IPS-18c (cell line): ENCODE results near the gene PYY.
"Not testable (repeated sequence)": the region's sequence is repeated elsewhere in the genome, so short reads cannot be mapped to it uniquely, and the experiment has no call there.

ENCODE experiments used
- H3K4me3 ChIP-seq: 2 replicates; pipeline ENCODE4 v1.7.0; 2013; ENCODE audit warnings: low read depth, mild to moderate bottlenecking, low read length, moderate library complexity; ENCODE audit not compliant: insufficient read depth
- H3K9me3 ChIP-seq: one replicate; pipeline ENCODE4 v1.6.1; 2013; ENCODE audit warnings: mild to moderate bottlenecking, low read length, moderate library complexity; ENCODE audit not compliant: control insufficient read depth, insufficient read depth

PYY gene

DNA sequence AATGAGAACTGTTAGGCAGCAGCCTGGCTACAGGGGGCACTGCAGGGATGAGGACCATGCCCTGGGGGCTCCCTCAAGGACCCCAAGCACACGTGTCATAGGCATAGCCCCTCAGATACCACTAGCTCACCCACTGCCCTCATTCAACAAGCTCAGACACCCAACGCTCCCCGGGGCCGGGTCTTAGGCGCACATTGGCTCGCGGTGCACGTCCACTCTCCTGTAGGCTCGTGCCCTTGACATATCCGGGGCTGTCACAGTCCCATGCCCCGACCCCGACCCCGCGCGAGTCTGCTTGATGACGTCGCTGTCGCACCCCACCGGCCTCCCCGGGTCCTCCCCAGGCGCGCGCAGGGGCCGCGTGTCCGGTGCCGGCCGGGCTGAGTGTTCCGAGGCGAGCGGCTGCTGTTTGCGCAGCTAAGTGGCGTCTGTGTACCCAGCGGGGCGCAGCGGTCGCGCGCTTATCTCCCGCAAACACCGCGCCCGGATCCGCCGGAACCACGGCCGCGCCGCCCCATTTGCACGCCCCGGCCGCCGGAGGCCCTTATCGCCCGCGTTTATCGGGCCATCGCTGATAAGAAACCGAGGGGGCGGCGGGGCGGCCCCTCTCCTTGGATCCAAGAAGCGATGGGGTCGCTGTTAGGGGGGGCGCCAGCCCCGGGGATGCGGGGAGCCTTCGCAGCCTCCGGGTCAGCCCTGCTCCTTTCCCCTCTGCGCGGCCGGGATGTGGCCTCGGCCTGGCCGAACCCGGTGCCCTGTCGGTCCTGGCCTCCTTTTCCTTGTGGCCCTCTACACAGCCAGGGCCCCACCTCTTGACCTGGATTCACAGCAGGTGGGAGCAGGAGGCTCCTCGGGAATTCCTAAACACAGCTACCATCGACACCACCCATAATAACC lies 30.0 kb upstream of the PYY start:
- Histone ChIP-seq H3K9me3 (peaks cover 2% of the 10 kb centered on the region), H3K4me3 (peak overlapping the region; percentile 58)

DNA sequence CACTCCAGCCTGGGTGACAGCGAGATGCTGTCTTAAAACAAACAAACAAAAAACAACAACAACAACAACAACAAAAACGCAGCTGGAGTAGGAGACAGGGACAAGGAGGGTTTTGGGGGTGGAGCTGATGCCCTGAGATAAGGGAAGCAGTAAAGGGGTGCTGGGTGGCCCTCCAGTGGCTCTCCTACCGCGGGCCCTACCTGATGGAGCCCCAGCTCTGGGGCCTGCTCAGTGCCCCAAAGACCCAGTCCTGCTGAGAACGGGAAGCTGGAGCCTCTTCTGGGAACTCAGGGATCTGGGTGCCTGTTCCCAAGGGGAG lies 29.4 kb upstream of the PYY start:
- H3K9me3 ChIP-seq = peaks cover 2% of the 10 kb centered on the region
- peak overlapping the region; percentile 58; the same call in 1 of the 2 replicates for H3K4me3 ChIP-seq

GRCh38 chr17:43982171-43982570 lies 28.4 kb upstream of the PYY start:
- no peak overlapping the region for H3K4me3 ChIP-seq

GRCh38 chr17:43979671-43980070 lies 25.9 kb upstream of the PYY start:
- H3K9me3 ChIP-seq = peaks cover 2% of the 10 kb centered on the region
- no peak overlapping the region for H3K4me3 ChIP-seq

More at GRCh38 chr17:43982171-43982570, 28.4 kb upstream of the PYY start:
- peaks cover 2% of the 10 kb centered on the region for H3K9me3 ChIP-seq

GRCh38 chr17:43979011-43979410 lies 25.3 kb upstream of the PYY start:
- peaks cover 2% of the 10 kb centered on the region for H3K9me3 ChIP-seq
- H3K4me3 ChIP-seq = no peak overlapping the region

GRCh38 chr17:43978078-43978477 lies 24.3 kb upstream of the PYY start:
- no peaks in the 10 kb centered on the region for H3K9me3 ChIP-seq
- no peak overlapping the region for H3K4me3 ChIP-seq

GRCh38 chr17:43976963-43977837 lies 23.5 kb upstream of the PYY start:
- no peaks in the 10 kb centered on the region for H3K9me3 ChIP-seq
- H3K4me3 ChIP-seq = no peak overlapping the region

DNA sequence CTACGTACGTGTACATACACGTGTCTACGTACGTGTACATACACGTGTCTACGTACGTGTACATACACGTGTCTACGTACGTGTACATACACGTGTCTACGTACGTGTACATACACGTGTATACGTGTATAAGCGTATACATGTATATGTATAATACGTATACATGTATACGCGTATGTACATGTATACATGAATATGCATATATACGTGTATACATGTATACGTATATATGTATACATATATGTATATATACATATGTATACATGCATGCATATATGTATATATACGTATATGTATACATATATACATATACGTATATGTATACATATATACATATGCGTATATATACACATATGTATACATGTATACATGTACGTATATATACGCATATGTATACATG lies 22.2 kb upstream of the PYY start:
- no peak overlapping the region for H3K4me3 ChIP-seq

DNA sequence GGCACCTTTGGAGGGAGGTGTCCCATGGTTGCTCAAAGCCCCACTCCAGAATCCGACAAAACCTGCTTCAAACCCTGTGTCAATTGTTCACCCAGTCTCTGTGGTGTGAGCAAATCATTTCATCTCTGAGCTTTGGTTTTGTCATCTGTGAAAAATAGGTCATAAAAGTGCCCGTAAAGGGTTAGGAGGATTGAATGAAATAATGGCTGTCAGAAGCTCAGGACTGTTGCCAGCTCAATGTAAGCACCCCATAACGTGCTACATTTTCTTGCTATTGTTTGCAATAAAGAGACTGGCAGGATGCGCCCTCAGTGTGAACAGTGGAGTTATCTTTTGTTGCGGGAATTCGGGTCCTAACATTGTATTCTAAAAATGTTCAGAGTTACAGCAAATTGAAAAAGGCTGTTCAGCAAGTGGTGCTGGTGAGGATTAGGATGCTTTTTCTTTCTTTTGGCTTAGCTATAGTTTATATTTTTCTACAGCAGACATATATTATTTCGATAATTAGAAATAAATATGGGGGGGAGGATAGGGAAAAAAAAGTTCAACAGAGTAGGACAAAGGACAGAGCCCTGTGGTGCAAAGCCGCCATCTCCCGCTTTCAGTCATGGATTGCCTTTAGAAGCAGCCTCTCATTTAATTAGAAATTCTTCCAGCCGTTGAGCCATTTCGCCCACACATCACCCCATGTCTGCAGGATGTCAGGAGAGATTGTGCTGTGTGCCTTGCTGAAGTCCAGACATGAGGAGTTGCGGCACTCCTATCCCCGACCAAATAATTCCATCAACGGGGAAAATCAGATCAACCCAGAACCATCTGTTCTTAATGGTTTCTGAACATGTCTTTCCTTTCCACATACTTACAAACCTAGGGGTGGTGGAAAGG lies 20.9 kb upstream of the PYY start:
- Histone ChIP-seq H3K4me3 (no peak overlapping the region), H3K9me3 (no peaks in the 10 kb centered on the region)

More for the DNA sequence above, 22.2 kb upstream of the PYY start:
- no peaks in the 10 kb centered on the region for H3K9me3 ChIP-seq

DNA sequence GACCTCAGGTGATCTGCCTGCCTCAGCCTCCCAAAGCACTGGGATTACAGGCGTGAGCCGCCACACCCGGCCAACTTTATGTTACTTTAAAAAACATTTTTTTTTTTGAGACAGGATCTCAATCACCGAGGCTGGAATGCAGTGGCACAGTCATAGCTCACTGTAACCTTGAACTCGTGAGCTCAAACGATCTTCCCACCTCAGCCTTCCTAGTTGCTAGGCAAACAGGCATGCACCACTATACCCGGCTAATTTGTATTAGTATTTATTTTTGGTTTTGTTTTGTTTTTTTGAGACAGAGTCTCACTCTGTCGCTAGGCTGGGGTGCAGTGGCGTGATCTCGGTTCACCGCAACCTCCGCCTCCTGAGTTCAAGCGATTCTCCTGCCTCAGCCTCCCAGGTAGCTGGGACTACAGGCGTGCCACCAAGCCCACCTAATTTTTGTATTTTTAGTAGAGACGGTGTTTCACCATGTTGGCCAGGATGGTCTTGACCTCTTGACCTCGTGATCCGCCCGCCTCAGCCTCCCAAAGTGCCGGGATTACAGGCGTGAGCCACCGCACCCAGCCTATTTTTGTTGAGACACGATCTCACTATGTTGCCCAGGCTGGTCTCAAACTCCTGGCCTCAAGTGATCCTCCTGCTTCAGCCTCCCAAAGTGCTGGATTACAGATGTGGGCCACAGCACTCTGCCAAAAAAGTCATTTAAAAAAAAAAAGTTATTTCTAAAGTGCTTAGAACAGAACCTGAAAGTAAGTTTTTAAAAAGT lies 18.9 kb upstream of the PYY start:
- H3K9me3 ChIP-seq, H3K4me3 ChIP-seq: not testable (repeated sequence)

DNA sequence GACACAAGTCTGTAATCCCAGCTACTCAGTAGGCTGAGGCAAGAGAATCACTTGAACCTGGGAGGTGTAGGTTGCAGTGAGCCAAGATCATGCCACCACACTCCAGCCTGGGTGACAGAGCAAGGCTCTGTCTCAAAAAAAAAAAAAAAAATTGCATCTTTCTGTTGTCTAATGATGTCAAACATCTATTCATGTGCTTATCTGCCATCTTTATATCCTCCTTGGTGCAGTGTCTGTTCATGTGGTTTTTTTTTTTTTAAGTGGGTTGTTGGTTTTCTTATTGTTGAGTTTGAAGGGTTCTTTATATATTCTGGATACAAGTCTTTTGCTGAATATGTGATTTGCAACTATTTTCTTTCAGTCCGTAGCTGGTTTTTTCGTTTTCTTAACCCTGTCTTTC lies 17.7 kb upstream of the PYY start:
- not testable (repeated sequence) for H3K4me3 ChIP-seq, H3K9me3 ChIP-seq

DNA sequence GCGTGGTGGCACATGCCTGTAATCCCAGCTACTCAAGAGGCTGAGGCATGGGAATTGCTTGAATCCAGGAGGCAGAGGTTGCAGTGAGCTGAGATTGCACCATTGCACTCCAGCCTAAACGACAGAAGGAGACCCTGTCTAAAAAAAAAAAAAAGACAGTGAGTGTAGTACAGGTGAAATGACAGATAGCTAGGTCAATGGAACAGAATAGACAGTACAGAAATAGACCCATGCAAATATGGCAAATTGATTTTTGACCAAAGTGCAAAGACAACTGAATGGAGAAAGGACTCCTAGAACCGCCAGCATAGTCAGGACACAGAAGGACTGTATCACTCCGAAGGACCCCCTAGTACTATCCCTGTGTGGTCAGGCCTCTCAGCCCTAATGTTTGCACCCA lies 16.6 kb upstream of the PYY start:
- Histone ChIP-seq H3K4me3 (no peak overlapping the region), H3K9me3 (no peaks in the 10 kb centered on the region)

DNA sequence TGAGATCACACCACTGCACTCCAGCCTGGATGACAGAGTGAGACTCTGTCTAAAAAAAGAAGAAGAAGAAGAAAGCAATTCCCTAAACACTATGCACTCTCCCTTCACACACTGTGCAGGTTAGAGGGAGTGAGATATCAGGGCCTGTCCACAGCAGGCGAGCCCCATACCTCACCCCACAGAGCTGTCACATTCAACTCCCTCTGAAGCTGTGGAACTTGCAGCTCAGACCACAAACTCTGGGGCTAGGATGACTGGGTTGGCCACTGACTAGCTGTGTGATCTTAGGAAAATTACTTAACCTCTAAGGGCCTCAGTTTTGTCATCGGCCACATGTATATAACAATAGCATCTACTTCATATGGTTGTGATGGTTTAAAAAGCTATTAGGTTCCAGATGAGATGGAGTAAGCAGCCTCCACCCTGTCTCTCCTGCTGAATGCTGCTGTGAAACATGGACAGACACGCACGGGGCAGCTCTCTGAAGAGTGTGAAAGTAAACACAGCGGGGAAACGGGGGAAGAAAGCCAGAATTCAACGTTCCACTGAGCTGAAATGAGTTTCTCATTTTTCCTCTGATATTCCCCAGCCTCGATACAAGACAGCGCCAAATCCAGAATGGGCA lies 13.6 kb upstream of the PYY start:
- H3K4me3 ChIP-seq = no peak overlapping the region

DNA sequence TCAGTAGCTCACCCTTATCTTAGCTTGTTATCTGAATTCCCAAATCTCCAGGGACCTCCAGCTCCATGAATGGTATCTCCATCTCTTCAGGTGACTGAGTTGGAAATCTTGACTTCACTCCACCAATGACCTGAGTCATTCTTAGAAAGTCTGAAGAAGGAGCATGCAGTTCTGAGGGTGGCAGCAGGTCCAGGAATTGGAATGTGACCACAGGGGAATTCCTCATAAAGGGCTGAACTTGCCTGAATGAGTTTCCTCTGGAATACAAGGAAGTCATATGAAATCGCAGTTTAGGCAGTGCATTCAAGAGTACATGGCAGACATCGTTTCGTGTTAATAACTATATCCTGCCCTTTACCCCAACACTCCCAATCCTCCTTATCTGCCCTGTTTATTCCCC lies 12.5 kb upstream of the PYY start:
- no peaks in the 10 kb centered on the region for H3K9me3 ChIP-seq
- no peak overlapping the region for H3K4me3 ChIP-seq

More for the DNA sequence above, 13.6 kb upstream of the PYY start:
- H3K9me3 ChIP-seq = no peaks in the 10 kb centered on the region

- H3K9me3 ChIP-seq = no peaks in the 10 kb centered on the region
These were observed 8.7 kb upstream of the PYY start for GRCh38 chr17:43962479-43962878.

DNA sequence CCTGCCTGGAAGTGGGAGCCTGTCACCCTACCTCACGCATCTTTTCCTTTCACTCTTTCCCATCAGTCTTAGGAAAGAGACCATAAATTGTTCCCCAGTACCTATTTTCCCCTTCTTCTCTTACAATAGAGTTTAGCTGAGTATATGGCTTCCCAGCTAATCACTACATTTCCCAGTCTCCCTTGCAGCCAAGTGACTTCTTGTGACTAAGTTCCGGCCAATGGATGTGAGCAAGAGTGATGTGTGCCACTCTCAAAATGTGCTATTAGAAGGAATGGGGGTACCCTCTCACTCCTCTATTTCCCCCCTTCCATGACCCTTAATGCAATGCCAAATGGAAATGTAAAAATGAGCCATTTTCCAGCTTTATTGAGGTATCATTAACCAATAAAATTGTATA lies 8.2 kb upstream of the PYY start:
- Histone ChIP-seq H3K9me3 (no peaks in the 10 kb centered on the region), H3K4me3 (no peak overlapping the region)

More at GRCh38 chr17:43962479-43962878, 8.7 kb upstream of the PYY start:
- no peak overlapping the region for H3K4me3 ChIP-seq
